Left lung (tissue), 10 donors: ENCODE data around the gene TNS3. TPM values are rescaled to one million over a fixed set of nuclear protein-coding genes. Genes with fewer than 3 reads are reported as not detected.

Source experiments
- ATAC-seq: fragments of 200-7000 bp; cut with Tn5 transposase; one replicate; pipeline ENCODE4 v1.9.1; 2020; ENCODE audit warnings: moderate library complexity
- DNase-seq, 4 donors: peaks; one replicate each; pipeline ENCODE4 v3.0.0-alpha.2; 2013 to 2020
- H3K27ac ChIP-seq, 2 donors: fragments of 200-600 bp; sonication (generic) in 1 of 2; one replicate each; pipeline versions ENCODE4 v1.5.0 to v1.8.0; 2020 to 2021
- H3K27me3 ChIP-seq, 2 donors: fragments of 200-600 bp; sonication (generic) in 1 of 2; one replicate each; pipeline versions ENCODE4 v1.5.0 to v1.8.0; 2020 to 2021
- H3K36me3 ChIP-seq, 2 donors: fragments of 200-600 bp; sonication (generic) in 1 of 2; one replicate each; pipeline versions ENCODE4 v1.5.0 to v1.8.0; 2020 to 2021
- H3K4me1 ChIP-seq, 2 donors: fragments of 200-600 bp; one replicate each; pipeline ENCODE4 v1.8.0; 2021
- H3K4me3 ChIP-seq, 2 donors: fragments of 200-600 bp; sonication (generic) in 1 of 2; one replicate each; pipeline versions ENCODE4 v1.5.0 to v1.8.0; 2020 to 2021; ENCODE audit warnings: mild to moderate bottlenecking in 1 of 2
- H3K9me3 ChIP-seq, 2 donors: fragments of 200-600 bp; sonication (generic) in 1 of 2; one replicate each; pipeline versions ENCODE4 v1.5.0 to v1.8.0; 2020 to 2021
- intact Hi-C, 2 donors: fragments of 100-400 bp; cut with DNase I; formaldehyde crosslinking; loops; one replicate each; pipeline versions ENCODE4 v1.11.2 to v1.14.2; 2022
- polyA plus RNA-seq, 6 donors: library from polyadenylated mRNA; unstranded; fragments of 120-200 nt; gene quantifications; one replicate each; pipeline ENCODE4 v1.2.1, GENCODE V29; 2013; ENCODE audit not compliant: insufficient read length in 6 of 6
- total RNA-seq, 2 donors: library from RNA; stranded (reverse); fragmentation: NEBNext Ultra II Directional; extraction: Animal tissue kit (Norgen Biotek cat#: 25700); gene quantifications; one replicate each; pipeline ENCODE4 v1.2.1, GENCODE V29; 2021
- TF ChIP-seq, protein P1 (sequence below), 2 donors: fragments of 200-600 bp; sonication (generic) in 1 of 2; IDR thresholded peaks; one replicate each; pipeline versions ENCODE4 v1.5.0 to v1.8.0; 2021; ENCODE audit warnings: antibody characterized with exemption in 2 of 2
- donor health status: DM: no; HTN: yes; CAD: no.
- donor health status: DM: no; HTN: no; CAD: no.

TNS3 gene
- total and polyA plus RNA-seq, 8 donors: 86.3 to 151 (median 97.8) TPM

DNA sequence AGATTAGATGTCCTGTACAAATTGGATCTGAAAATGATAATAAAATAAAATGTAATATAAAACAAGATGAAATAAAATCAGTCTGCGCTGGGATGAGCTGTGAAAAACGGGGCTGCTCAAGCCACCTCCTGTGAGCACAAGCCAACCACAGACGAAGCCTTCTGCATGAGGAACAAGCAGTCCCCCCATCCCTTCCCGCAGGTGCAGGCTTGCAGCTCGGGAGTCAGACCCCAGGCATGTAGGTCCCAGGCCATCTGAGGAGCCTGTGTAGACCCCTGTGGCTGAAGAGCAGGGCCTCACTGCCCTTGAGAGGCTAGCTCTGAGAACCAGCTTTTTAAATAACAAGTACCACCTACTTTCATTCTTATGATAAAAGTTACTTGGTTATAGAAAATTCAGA, 123.4 kb downstream of the TNS3 start:
- DNase-seq (no peak), ATAC-seq (no peak)
- Histone ChIP-seq H3K27ac (no peak overlapping the region), H3K36me3 (no peaks in the 10 kb centered on the region), H3K4me1 (peaks cover 15 to 38% of the 10 kb centered on the region in 2 donors), H3K9me3 (no peaks in the 10 kb centered on the region), H3K4me3 (no peak overlapping the region), H3K27me3 (no peaks in the 10 kb centered on the region)
- TF ChIP-seq, protein P1, sequence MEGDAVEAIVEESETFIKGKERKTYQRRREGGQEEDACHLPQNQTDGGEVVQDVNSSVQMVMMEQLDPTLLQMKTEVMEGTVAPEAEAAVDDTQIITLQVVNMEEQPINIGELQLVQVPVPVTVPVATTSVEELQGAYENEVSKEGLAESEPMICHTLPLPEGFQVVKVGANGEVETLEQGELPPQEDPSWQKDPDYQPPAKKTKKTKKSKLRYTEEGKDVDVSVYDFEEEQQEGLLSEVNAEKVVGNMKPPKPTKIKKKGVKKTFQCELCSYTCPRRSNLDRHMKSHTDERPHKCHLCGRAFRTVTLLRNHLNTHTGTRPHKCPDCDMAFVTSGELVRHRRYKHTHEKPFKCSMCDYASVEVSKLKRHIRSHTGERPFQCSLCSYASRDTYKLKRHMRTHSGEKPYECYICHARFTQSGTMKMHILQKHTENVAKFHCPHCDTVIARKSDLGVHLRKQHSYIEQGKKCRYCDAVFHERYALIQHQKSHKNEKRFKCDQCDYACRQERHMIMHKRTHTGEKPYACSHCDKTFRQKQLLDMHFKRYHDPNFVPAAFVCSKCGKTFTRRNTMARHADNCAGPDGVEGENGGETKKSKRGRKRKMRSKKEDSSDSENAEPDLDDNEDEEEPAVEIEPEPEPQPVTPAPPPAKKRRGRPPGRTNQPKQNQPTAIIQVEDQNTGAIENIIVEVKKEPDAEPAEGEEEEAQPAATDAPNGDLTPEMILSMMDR (IDR thresholded peaks at IDR 0.05): no peak
- intact Hi-C loops: no loop called here

DNA sequence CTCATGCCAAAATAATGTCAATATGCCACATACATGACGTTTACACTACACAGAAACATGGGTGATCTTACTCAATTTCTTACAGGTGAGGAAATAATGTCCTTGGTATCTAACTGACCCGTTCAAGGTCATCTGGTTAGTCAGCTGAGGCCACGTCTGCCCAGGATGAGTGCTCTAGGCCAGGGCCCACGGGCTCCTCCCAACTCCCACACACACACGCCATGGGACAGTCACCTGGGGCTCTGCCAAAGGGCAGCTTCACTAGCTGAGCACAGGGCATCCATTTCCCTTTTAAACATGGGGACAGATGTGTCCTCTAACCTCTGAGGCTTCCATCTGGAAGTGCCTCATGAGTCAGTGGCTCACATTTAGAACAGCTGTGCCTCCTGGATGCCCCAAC, 123.9 kb downstream of the TNS3 start:
- Histone ChIP-seq H3K4me3 (no peak overlapping the region), H3K27me3 (no peaks in the 10 kb centered on the region), H3K9me3 (no peaks in the 10 kb centered on the region), H3K36me3 (no peaks in the 10 kb centered on the region), H3K27ac (no peak overlapping the region), H3K4me1 (peaks cover 20 to 42% of the 10 kb centered on the region in 2 donors)
- peak in 1 of 4 donors; percentile 71 for DNase-seq
- peak; percentile 30 for ATAC-seq
- TF ChIP-seq, protein P1 (IDR thresholded peaks at IDR 0.05): no peak
- intact Hi-C loops: no loop called here

DNA sequence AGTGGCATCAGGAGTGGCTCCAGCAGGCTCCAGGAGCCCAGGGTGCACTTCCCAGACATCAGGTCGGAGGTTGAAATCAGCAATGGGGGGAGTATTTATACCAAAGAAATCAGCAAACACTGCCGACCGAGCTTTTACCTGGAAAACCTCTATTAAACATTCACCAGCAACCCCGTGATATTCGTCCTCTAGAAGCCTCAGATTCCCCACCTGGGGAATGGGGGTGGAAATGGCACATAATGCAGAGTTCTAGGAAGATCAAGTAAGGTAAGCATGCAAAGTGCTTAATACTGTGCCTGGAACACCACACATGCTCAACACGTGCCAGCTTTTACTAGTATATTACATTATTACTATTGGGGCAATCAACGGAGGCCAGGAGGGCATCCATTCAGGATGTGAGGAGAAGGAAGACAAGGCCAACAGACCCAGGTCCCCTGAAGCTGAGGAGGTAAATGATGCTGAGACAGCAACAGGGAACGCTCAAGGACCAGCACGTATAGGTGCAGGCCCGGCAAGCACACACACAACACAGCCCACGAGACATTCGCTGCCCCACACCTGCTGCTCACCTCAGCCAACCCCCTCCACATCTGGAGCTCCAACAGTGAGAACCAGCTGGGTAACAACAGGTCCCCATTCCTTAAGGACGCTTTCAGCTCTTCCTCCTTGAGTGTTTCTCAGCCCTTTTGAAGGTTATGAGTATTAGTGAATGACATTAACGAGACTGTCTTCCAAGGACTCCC, 125.5 kb downstream of the TNS3 start:
- TF ChIP-seq, protein P1 (IDR thresholded peaks at IDR 0.05): no peak
- no peak for DNase-seq
- Histone ChIP-seq H3K9me3 (no peaks in the 10 kb centered on the region), H3K4me1 (peaks cover 24 to 54% of the 10 kb centered on the region in 2 donors), H3K27ac (no peak overlapping the region), H3K36me3 (no peaks in the 10 kb centered on the region), H3K4me3 (no peak overlapping the region), H3K27me3 (no peaks in the 10 kb centered on the region)
- ATAC-seq: no peak
- intact Hi-C loops: no loop called here

DNA sequence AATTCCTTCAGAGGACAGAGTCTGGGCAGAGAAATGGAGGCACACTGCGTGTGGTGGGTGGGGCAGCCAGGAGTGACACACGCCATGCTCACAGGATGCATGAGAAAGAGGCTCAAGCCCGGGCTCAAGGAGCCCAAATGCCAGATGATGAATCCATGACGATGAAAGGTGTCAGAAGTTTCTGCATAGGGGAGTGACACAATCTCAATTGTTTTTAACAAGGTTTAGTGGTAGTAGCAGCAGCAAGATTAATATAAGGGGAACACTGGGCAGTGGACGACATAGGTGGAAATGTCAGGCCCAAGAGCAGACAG, 126.1 kb downstream of the TNS3 start:
- no peak for ATAC-seq
- no peaks in the 10 kb centered on the region for H3K9me3 ChIP-seq
- H3K27ac ChIP-seq: no peak overlapping the region
- intact Hi-C loops: no loop called here
- DNase-seq: no peak
- H3K4me1 ChIP-seq: peaks cover 19 to 52% of the 10 kb centered on the region in 2 donors
- no peaks in the 10 kb centered on the region for H3K27me3 ChIP-seq
- H3K36me3 ChIP-seq: no peaks in the 10 kb centered on the region
- TF ChIP-seq, protein P1 (IDR thresholded peaks at IDR 0.05): no peak
- no peak overlapping the region for H3K4me3 ChIP-seq

DNA sequence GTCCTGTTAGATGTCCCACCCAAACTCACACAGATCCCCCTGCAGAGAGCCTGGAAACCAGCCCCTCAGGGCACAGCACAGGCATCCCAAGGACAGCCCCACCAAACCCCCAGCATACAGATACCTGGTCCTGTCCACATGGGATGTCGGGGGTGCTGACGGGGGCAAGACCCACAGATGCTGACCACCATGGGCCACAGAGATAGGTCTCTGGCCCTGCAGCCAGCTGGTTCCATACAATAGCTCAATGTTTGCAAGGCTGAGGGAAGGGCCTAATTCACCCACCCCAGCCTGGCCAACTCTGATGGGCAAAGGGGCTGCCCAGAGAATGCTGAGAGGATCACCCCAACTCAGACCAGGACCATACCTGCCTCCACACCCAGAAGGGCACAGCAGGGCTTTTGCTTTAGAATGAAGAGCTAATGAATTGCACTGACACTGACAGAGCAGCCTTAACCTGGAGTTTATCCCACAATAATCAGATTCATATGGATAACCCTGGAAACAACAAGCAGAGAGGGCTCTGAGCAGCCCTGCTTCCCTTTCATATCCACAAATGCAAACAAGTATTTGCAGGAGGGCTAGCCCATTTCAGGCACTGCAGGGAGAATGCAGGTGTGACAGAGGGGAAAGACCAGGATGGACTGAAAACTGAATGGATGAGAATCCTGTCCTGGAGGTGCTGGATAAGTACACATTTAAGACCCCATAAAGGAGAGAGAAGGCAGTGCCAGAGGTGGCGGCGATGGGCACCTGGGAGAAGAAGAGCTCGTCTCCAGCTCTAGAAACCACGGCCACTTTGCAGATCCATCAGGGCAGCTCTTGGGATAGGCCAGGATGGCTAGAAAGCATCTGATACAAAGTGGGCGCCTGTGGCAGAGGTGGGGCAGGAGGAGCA, 126.7 kb downstream of the TNS3 start:
- no peak for DNase-seq
- intact Hi-C loops: no loop called here
- H3K27ac ChIP-seq: peak overlapping the region in 1 of 2 donors; percentile 68
- no peaks in the 10 kb centered on the region for H3K9me3 ChIP-seq
- no peak for ATAC-seq
- H3K27me3 ChIP-seq: no peaks in the 10 kb centered on the region
- TF ChIP-seq, protein P1 (IDR thresholded peaks at IDR 0.05): no peak
- H3K4me1 ChIP-seq: peaks cover 18 to 57% of the 10 kb centered on the region in 2 donors
- no peak overlapping the region for H3K4me3 ChIP-seq
- no peaks in the 10 kb centered on the region for H3K36me3 ChIP-seq
